H9 (cell line): ENCODE data around the gene CAB39. TPM values are rescaled to one million over a fixed set of nuclear protein-coding genes. Genes with fewer than 3 reads are reported as not detected.

Source experiments
- DNase-seq: peaks from one replicate; pipeline ENCODE4 v3.0.0-alpha.2; 2017
- H2AFZ ChIP-seq: one replicate; pipeline ENCODE4 v1.6.1; 2013; ENCODE audit warnings: mild to moderate bottlenecking, low read length, control low read depth, moderate library complexity
- H2AK5ac ChIP-seq: 2 replicates; pipeline ENCODE4 v1.6.1; 2013; ENCODE audit warnings: low read length, control low read depth, mixed read lengths; ENCODE audit not compliant: insufficient read length
- H2BK120ac ChIP-seq: one replicate; pipeline ENCODE4 v1.6.1; 2013; ENCODE audit warnings: low read depth, mild to moderate bottlenecking, low read length, control low read depth, inconsistent platforms; ENCODE audit not compliant: poor library complexity, severe bottlenecking
- H2BK12ac ChIP-seq: 2 replicates; pipeline ENCODE4 v1.6.1; 2013; ENCODE audit warnings: low read length, control low read depth, mixed read lengths, low read depth; ENCODE audit not compliant: insufficient read length
- H2BK15ac ChIP-seq: 2 replicates; pipeline ENCODE4 v1.6.1; 2013; ENCODE audit warnings: low read depth, low read length, control low read depth
- H2BK20ac ChIP-seq: one replicate; pipeline ENCODE4 v1.6.1; 2013; ENCODE audit warnings: low read depth, mild to moderate bottlenecking, low read length, control low read depth, inconsistent platforms; ENCODE audit not compliant: poor library complexity, severe bottlenecking
- H2BK5ac ChIP-seq: 2 replicates; pipeline ENCODE4 v1.6.1; 2013; ENCODE audit warnings: low read length, control low read depth, mixed read lengths; ENCODE audit not compliant: insufficient read length
- H3K14ac ChIP-seq: 2 replicates; pipeline ENCODE4 v1.6.1; 2013; ENCODE audit warnings: low read length, control low read depth; ENCODE audit not compliant: insufficient read depth
- H3K18ac ChIP-seq: 2 replicates; pipeline ENCODE4 v1.6.1; 2013; ENCODE audit warnings: low read depth, mild to moderate bottlenecking, mixed read lengths, low read length, control low read depth; ENCODE audit not compliant: insufficient read length
- H3K23ac ChIP-seq: 2 replicates; pipeline ENCODE4 v1.6.1; 2013; ENCODE audit warnings: low read length, control low read depth, mixed read lengths, low read depth; ENCODE audit not compliant: insufficient read length
- H3K23me2 ChIP-seq: 2 replicates; pipeline ENCODE4 v1.6.1; 2013; ENCODE audit warnings: low read depth, mild to moderate bottlenecking, mixed read lengths, low read length, control low read depth; ENCODE audit not compliant: insufficient read length, poor library complexity, severe bottlenecking
- H3K27ac ChIP-seq: 2 replicates; pipeline ENCODE4 v1.5.1; 2013; ENCODE audit warnings: low read length, control low read depth, mixed read lengths, low read depth; ENCODE audit not compliant: insufficient read length
- H3K27me3 ChIP-seq: 2 replicates; pipeline ENCODE4 v1.6.1; 2013; ENCODE audit warnings: low read length, control low read depth, inconsistent platforms; ENCODE audit not compliant: insufficient read depth
- H3K4ac ChIP-seq: 2 replicates; pipeline ENCODE4 v1.6.1; 2013; ENCODE audit warnings: low read depth, mild to moderate bottlenecking, control low read depth, inconsistent platforms, low read length, moderate library complexity
- H3K4me1 ChIP-seq: 2 replicates; pipeline ENCODE4 v1.6.1; 2013; ENCODE audit warnings: low read length, control low read depth, inconsistent platforms; ENCODE audit not compliant: insufficient read depth
- H3K4me2 ChIP-seq: 2 replicates; pipeline ENCODE4 v1.6.1; 2013; ENCODE audit warnings: low read length, control low read depth, mixed read lengths; ENCODE audit not compliant: insufficient read length, insufficient read depth
- H3K56ac ChIP-seq: 2 replicates; pipeline ENCODE4 v1.6.1; 2013; ENCODE audit warnings: low read depth, mild to moderate bottlenecking, mixed read lengths, low read length, control low read depth; ENCODE audit not compliant: insufficient read length
- H3K79me1 ChIP-seq: 2 replicates; pipeline ENCODE4 v1.6.1; 2013; ENCODE audit warnings: low read depth, mild to moderate bottlenecking, moderate library complexity, low read length, control low read depth, inconsistent platforms; ENCODE audit not compliant: insufficient read depth, poor library complexity, severe bottlenecking
- H3K79me2 ChIP-seq: 2 replicates; pipeline ENCODE4 v1.6.1; 2013; ENCODE audit warnings: low read length, control low read depth, inconsistent platforms; ENCODE audit not compliant: insufficient read depth
- H3K9ac ChIP-seq: 2 replicates; pipeline ENCODE4 v1.6.1; 2013; ENCODE audit warnings: low read length, control low read depth, mixed read lengths; ENCODE audit not compliant: insufficient read length; ENCODE audit errors: extremely low read depth
- H3K9me3 ChIP-seq: one replicate; pipeline ENCODE4 v1.6.1; 2013; ENCODE audit warnings: low read depth, low read length, inconsistent platforms; ENCODE audit not compliant: control insufficient read depth
- H3T11ph ChIP-seq: one replicate; pipeline ENCODE4 v1.6.1; 2013; ENCODE audit warnings: mild to moderate bottlenecking, low read length, control low read depth, inconsistent platforms
- H4K20me1 ChIP-seq: one replicate; pipeline ENCODE4 v1.6.1; 2013; ENCODE audit not compliant: control insufficient read depth, insufficient read length, insufficient read depth
- H4K5ac ChIP-seq: 2 replicates; pipeline ENCODE4 v1.6.1; 2013; ENCODE audit warnings: low read depth, mild to moderate bottlenecking, mixed read lengths, low read length, control low read depth; ENCODE audit not compliant: insufficient read length
- H4K8ac ChIP-seq: replicated peaks from 2 replicates; pipeline ENCODE4 v1.6.1; 2013; ENCODE audit warnings: low read length, control low read depth, mixed read lengths, low read depth; ENCODE audit not compliant: insufficient read length
- H4K91ac ChIP-seq: 2 replicates; pipeline ENCODE4 v1.6.1; 2013; ENCODE audit warnings: low read depth, mild to moderate bottlenecking, moderate library complexity, mixed read lengths, low read length, control low read depth; ENCODE audit not compliant: insufficient read length
- H3K27ac Mint-ChIP-seq, 3 experiments: 2 replicates in 2 of 3; 3 replicates in 1 of 3; pipeline ENCODE4 v1.8.0; 2020 to 2021; ENCODE audit warnings: mixed read lengths in 3 of 3, mild to moderate bottlenecking in 1 of 3, moderate library complexity in 1 of 3
- H3K27me3 Mint-ChIP-seq: 2 replicates; pipeline ENCODE4 v1.8.0; 2021; ENCODE audit warnings: low read depth, mild to moderate bottlenecking, moderate library complexity, mixed read lengths
- H3K36me3 Mint-ChIP-seq, 3 experiments: 2 replicates in 2 of 3; 3 replicates in 1 of 3; pipeline ENCODE4 v1.8.0; 2020 to 2021; ENCODE audit warnings: low read depth in 3 of 3, mixed read lengths in 3 of 3; ENCODE audit not compliant: insufficient read depth in 1 of 3
- H3K4me1 Mint-ChIP-seq, 2 experiments: 2 replicates each; pipeline ENCODE4 v1.8.0; 2020; ENCODE audit warnings: mixed read lengths in 2 of 2
- H3K4me3 Mint-ChIP-seq, 2 experiments: 2 replicates in 1 of 2; 3 replicates in 1 of 2; pipeline ENCODE4 v1.8.0; 2020 to 2021; ENCODE audit warnings: mild to moderate bottlenecking in 2 of 2, mixed read lengths in 2 of 2, moderate library complexity in 1 of 2
- H3K9me3 Mint-ChIP-seq, 2 experiments: 2 replicates in 1 of 2; 3 replicates in 1 of 2; pipeline ENCODE4 v1.8.0; 2020; ENCODE audit warnings: mild to moderate bottlenecking in 2 of 2, mixed read lengths in 2 of 2, moderate library complexity in 1 of 2
- CTCF ChIP-seq: fragments of 200-600 bp; sonication (generic); conservative IDR thresholded peaks from 3 replicates; pipeline ENCODE4 v1.8.0; 2021; ENCODE audit warnings: antibody characterized with exemption, mild to moderate bottlenecking
- WGBS: extraction: QIAGEN DNeasy Blood & Tissue Kit; methylation state at CpG from one replicate; pipeline ENCODE4 v1.1.7; 2013; ENCODE audit warnings: missing lambda C conversion rate, low lambda C conversion rate, mixed read lengths; ENCODE audit not compliant: insufficient read length; ENCODE audit errors: extremely low coverage; 5-methylcytosine and 5-hydroxymethylcytosine counted together
- total RNA-seq: library from RNA; stranded (reverse); gene quantifications from 2 replicates; pipeline ENCODE4 v1.2.1, GENCODE V29; 2021

The CAB39 gene
- total RNA-seq, 1 experiment from 2014 or later, result 42.7 TPM

- no peak for TF ChIP-seq CTCF
- no peaks in the 10 kb centered on the region for H3K79me1 ChIP-seq
- peak; percentile 51 for DNase-seq
- no peak overlapping the region for H2BK12ac ChIP-seq
- H2BK5ac ChIP-seq, result no peak overlapping the region
- H3K23me2 ChIP-seq, result no peaks in the 10 kb centered on the region
- no peak overlapping the region for H3K4me2 ChIP-seq
- no peaks in the 10 kb centered on the region for H3K9me3 ChIP-seq
- no peak overlapping the region for H3K23ac ChIP-seq
- no peak overlapping the region for H3K14ac ChIP-seq
- H3K36me3 Mint-ChIP-seq, result no peaks in the 10 kb centered on the region
- no peak overlapping the region; the same call in 1 of the 2 replicates for H2BK15ac ChIP-seq
- no peak overlapping the region for H4K8ac ChIP-seq
- no peaks in the 10 kb centered on the region for H3K27me3 ChIP-seq
- H4K5ac ChIP-seq, result no peak overlapping the region
- no peak overlapping the region for H3K4ac ChIP-seq
- H3K79me2 ChIP-seq, result no peaks in the 10 kb centered on the region
- H3K56ac ChIP-seq, result no peak overlapping the region
- H3K27ac ChIP-seq, result no peak overlapping the region
- no peaks in the 10 kb centered on the region for H3K4me1 ChIP-seq
- H4K20me1 ChIP-seq, result no peaks in the 10 kb centered on the region
- H2AK5ac ChIP-seq, result no peak overlapping the region
- no peak overlapping the region for H3T11ph ChIP-seq
- peaks cover 8% of the 10 kb centered on the region for H3K27me3 Mint-ChIP-seq
- no peak overlapping the region for H2BK20ac ChIP-seq
- H3K4me1 Mint-ChIP-seq, result peaks cover 2% of the 10 kb centered on the region in 2 experiments; a peak in 1 of 4 replicates
- no CpG with 5 or more reads among the region's 61 CpGs for WGBS
- H3K27ac Mint-ChIP-seq, result no peak overlapping the region
- no peak overlapping the region for H2BK120ac ChIP-seq
- H3K9ac ChIP-seq, result no peak overlapping the region
- H4K91ac ChIP-seq, result no peak overlapping the region
- no peak overlapping the region for H3K4me3 Mint-ChIP-seq
- H3K9me3 Mint-ChIP-seq, result no peaks in the 10 kb centered on the region; a peak in 1 of 5 replicates
- H2AFZ ChIP-seq, result no peak overlapping the region
- H3K18ac ChIP-seq, result no peak overlapping the region
Measured at GRCh38 chr2:230828272-230828961, 115.8 kb downstream of the CAB39 start.
